Left colon (tissue), 2 donors: ENCODE data around the gene TOGARAM2. TPM values are rescaled to one million over a fixed set of nuclear protein-coding genes. Genes with fewer than 3 reads are reported as not detected.

Experiments
- ATAC-seq: fragments of 200-7000 bp; cut with Tn5 transposase; one replicate; pipeline ENCODE4 v1.9.1; 2020; ENCODE audit warnings: mild to moderate bottlenecking, moderate library complexity
- DNase-seq, 2 donors: peaks; one replicate each; pipeline ENCODE4 v3.0.0-alpha.2; 2020
- intact Hi-C, 2 donors: fragments of 100-400 bp; cut with DNase I in 1 of 2; cut with micrococcal nuclease in 1 of 2; formaldehyde crosslinking; loops; one replicate each; pipeline versions ENCODE4 v1.11.2 to v1.14.0; 2022; cut with DNase I, micrococcal nuclease
- total RNA-seq, 2 donors: library from RNA; stranded (reverse); fragmentation: NEBNext Ultra II Directional; extraction: Animal tissue kit (Norgen Biotek cat#: 25700); gene quantifications; one replicate each; pipeline ENCODE4 v1.2.1, GENCODE V29; 2021
- donor health status: DM: no; HTN: no; CAD: no.
- donor health status: DM: yes; HTN: yes; CAD: no.

The TOGARAM2 gene
- total RNA-seq, 2 donors from 2014 or later, result 0.17 to 0.64 TPM

DNA sequence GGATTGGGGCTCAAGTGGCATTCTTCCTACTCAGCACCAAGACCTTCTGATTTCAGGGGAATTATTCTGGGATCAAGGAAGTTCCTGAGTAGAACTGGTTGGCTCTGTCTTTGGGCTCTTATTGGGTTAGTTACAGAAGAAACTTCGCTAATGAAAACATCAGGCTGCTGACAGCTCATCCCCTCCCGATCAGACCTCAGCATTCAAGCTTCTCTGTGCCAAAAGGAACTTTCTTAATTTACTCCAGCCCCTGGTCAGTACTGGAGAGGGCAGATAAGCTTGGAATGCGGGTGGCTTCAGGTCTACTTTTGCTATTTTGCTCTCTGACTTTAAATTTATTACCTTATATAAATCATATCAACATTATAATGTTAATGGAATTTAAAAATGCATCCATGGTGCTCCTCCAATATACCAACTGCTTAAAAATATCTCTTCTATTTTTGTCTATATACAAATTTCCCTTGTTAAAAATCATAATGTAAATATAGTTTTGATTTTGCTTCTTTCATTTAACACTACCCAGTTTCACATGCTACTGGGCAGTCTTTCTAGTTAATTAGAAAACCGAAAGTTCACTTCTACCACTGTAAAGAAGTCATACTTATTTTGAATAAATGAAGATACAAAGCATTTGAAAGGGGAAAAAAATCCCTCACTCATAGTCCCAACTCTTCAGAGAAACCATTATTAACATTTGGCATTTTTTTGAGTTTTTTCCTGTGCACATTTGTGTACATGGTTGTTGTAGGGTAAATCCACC lies 58.8 kb downstream of the TOGARAM2 start:
- DNase-seq, result no peak
- intact Hi-C loops, result no loop called here
- no peak for ATAC-seq

DNA sequence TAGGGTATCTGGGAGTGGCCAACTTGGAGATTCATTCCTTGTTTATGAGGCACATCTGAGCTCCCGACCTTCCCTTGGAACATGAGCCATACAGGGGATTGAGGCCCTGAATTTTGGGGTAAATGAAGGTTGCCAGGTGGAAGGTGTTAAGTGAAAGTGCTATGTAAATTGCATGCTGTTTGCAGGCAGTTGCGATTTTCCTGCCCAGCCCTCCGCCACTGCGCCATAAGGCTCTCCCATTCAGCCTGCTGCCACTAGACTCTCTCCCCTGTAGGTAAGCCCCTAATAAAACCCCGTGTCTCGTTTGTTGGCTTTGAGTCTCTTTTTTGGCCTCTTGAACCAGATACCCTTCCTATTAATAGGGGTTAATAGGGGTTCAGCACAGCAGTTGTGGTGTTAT lies 59.5 kb downstream of the TOGARAM2 start:
- DNase-seq (no peak), ATAC-seq (no peak)
- intact Hi-C loops, result no loop called here

DNA sequence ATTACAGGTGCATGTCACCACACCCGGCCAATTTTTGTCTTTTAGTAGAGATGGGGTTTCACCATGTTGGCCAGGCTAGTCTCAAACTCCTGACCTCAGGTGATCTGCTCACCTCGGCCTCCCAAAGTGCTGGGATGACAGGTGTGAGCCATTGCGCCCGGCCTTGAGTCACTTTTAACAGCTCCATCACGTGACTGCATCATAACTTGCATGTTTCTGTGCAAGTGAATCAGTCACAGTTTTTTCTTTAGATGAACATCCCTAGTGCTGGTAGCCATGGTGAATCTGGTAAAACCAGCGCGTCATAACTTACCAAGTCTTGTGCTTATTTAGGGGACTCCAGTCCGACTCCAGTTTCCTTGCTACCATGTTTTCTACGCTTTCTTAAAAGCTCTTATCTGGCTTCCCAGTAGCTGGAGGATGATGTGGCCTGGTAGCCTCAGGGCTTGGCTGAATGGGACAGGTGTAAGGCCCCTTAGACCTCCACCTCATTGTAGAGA lies 60.1 kb downstream of the TOGARAM2 start:
- no peak for DNase-seq
- ATAC-seq, result no peak
- intact Hi-C loops, result no loop called here

DNA sequence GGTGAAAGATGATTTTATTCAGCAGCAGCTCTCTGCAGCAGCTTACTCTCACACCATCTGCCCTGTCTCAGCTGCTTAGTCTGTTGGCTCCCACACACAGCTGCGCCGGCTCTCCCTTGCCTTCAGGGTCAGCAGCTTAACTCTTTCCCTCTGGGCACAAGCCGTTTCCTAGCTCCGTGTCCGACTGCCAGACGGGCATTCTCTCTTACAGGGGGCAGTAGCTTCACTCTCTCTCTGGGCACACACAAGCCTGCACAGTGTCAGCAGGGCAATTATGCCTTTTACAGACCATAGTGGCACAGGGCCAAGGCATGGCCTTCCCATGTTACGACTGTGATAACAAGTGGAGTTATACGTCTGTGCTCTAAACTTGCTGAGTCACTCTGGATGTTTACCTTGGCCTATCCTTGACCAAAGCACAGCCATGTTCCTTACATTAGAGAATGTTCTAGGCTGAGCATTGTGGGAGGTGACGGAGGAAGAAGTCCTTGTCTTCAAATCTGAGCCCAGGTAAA lies 61.5 kb downstream of the TOGARAM2 start:
- intact Hi-C loops, result no loop called here
- ATAC-seq, result no peak
- no peak for DNase-seq

DNA sequence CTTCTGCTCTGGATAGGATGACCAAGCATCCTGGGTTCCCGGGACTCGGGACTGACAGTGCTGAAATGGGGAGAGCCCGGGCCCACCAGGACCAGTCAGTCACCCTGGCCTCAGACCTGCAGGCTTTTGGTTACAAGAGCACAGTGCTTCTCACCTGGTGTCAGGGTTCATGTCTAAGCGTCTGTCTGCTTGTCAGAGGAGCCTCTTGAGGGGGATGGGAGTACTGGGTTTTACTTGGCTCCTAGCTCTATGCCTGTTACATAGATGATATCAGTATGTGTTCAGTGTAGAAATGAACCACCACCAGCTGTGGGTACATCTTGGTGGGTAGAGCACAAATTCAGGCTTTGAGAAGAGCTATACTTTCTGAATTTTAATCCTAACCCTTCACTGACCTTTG lies 63.4 kb downstream of the TOGARAM2 start:
- intact Hi-C loops, result no loop called here
- DNase-seq (no peak), ATAC-seq (no peak)

DNA sequence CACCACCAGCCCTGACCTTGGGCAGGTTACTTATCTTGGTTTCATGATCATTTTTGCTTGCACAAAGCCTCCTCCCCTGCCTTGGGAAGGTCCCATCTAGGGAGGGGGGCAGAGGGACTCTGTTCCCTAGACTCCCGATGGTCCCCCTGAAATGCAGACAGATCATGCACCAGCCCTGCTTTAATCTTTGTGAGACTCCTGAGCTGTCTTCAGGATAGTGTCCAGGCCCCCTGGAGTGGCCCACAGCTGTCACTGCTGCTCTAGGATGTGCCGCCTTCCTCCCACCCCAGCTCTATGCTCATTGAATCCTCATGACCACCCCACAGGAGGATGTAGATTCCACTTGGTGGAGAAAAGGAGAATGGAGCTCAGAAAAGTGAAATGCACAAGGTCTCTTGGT lies 65.2 kb downstream of the TOGARAM2 start:
- intact Hi-C loops, result no loop called here

DNA sequence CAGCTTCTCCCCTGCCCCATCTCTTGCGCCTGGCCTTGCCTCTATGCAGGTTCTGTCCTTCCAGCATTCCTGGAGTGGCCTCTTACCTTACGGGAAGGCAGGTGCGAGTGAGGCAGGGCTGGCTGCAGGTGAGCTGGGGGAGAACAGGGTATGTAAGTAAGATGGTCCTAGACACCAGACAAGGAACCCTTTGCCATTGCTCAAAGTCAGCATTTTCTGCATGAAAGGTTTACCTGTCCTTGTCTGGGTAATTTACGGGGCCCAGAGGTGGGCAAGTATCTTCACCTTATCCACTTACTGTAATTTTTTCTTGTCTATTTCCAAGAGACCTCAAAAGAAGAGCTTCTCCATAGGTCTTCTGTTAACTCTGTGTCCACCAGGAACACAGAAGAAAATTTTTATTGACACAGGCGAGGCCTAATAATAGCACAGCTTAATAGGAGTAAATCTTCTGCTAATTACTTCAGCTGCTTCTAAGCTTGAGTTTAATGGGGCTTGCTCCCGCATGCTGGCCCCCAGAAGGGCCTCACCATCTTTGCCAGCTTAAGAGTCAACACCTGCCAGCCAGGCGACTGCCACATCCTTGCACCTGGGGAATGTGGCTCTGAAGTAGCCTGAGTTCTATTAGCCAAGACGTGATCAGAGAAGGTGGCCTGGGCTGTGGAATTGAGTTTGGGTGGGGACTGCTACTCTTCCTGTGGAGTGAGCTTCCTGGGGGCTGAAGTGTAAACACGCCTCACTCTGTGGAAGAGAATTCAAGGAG lies 66.2 kb downstream of the TOGARAM2 start:
- DNase-seq, result no peak
- ATAC-seq, result no peak
- intact Hi-C loops, result no loop called here

More for the DNA sequence above, 65.2 kb downstream of the TOGARAM2 start:
- no peak for DNase-seq
- no peak for ATAC-seq

DNA sequence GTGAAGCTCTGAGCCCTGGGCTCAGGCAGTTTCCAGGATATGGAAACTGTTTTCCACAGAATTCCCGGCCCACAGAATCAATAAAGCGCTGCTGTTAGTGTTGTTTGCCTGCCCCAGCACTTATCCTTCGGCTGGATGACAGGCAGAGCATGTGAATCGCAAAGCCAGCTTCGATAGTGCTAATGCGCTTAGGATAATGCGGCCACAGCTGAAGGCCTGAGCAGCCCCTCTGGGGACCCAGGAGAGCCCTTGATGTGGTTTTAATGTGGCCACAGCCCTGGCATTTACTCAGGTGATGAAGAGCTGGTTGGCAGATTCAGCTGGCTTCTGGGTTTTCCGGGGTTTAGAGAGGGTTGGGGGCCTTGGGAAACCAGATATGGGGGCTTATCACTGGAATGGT lies 69.5 kb downstream of the TOGARAM2 start:
- ATAC-seq (no peak), DNase-seq (no peak)
- intact Hi-C loops, result no loop called here

DNA sequence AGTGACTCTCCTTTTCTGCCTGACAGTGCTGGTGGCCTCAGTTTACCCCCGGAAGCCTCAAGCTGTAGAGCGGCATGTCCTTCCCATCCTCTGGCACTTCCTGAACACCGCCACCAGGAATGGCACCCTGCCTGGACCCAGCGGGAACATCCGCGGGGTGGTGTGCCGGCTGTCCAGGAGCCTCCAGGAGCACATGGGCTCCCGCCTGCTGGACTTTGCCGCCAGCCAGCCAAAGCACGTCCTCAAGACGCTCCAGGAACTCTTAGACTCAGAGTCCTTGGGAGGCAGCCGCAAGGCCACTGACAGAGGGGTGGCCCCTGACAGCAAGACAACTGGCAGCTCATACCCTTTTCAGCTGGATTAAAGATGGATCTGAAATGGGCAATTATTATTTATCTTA lies 70.6 kb downstream of the TOGARAM2 start:
- ATAC-seq, result no peak
- intact Hi-C loops, result no loop called here
- no peak for DNase-seq

DNA sequence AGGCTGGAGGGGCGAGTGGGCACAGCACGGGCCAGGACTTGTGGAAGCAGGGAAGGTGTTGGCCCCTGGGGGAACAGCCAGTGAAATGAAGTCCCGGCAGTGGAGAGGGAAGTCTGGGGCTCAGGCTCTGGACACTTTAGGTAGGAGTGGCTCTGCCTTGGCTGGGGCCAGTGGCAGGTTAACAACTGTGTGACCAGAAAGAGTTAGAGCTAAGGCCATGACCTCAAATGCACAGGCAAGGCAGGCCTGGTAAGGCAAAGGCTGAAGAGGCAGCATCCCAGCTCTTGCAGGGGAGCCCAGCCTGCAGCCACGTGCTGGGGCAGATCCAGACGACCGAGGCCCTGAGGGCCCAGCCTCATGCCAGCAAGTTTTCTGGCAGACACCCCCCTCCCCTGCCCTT lies 71.7 kb downstream of the TOGARAM2 start:
- ATAC-seq (no peak), DNase-seq (no peak)
- intact Hi-C loops, result no loop called here

DNA sequence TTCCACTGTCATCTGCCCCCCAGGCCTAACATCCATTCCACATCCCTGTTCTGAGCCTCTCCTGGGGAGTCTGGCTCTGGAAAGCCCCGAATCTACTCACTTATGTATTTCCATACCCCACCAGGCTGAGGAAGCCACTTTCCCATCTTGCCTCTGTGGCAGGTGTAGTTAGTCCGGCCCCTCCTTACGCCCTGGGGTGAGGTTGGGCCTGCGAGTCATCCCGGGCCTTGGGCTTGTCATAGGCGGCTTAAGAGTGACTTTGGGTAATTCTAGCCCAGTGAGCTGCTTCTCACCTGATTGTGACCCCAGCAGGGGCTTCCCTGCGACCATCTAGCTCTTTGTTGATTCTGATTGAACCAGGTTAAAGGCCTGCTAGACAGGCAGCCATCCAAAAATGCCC lies 72.1 kb downstream of the TOGARAM2 start:
- intact Hi-C loops, result no loop called here
- DNase-seq, result no peak
- no peak for ATAC-seq

DNA sequence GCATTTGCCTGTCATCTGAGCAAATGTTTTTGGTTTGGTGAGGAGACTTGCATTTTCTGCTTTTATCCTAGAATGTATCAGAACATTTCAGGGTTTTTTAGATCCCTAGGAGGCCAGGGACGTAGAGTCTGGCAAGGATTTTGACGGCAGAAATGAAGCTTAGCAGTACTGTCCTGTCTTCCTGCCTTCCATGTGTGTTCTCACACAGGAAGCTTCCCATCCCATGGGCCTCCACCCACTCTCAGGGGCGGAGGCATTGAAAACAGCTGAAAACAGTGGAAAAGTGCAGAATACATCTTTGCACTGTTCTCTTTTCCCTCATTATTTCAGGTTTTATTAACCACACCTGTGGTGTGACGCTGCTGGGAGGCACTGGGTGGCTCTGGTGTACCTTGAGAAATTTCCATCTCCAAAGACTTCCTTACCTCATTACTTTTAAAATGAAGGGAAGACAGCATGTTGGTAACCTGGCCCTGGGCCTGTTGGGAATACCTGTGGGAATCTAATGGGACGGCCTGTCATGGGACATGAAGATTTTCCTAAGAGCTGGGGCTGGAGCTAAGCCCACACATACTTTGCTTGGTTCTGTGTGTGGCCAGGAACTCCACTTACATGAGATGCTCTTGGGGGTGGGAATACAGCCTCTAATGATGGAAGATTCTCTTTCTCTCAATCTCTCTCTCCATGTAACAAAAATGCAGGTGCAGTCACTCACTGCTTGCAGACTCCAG lies 72.7 kb downstream of the TOGARAM2 start:
- DNase-seq, result no peak
- intact Hi-C loops, result no loop called here
- ATAC-seq, result no peak

DNA sequence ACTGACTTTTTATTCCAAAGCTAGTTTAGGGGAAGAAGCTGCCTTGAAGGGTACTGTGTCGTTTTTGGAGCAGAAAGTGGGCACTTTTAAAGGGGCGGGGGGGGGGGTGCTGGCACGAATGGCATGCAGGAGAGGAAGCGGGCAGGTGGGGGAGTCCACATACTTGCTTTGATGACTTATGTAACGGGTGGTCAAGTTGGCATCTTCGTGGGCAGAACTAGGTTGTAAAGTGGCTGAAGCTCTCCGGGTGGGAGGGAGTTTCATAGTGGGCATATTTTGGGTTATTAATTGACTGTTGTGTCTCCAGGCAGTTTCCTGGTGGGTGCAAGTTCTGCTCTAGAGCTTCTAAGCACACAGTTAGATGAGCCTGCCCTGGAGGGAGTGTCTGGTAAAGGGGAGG lies 73.3 kb downstream of the TOGARAM2 start:
- DNase-seq (no peak), ATAC-seq (no peak)
- intact Hi-C loops, result no loop called here

DNA sequence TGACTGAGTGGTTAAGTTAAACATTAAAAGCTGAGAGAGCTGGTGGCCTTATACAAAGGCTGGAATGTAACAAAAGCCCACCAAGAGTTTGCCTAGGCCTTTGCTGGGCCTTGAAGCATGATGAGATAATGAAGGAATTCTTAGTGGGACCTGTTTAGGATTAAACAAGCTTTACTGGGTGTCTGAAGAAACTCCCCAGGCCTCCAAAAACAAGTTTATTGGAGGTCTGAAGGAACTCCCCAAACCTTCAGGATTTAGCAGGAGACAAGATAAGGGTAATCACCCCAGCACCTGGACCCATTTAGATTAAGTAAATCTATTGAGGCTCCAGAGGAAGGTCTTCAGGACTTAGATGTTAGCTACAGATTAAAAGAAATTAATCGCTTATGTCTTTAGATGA lies 74.5 kb downstream of the TOGARAM2 start:
- intact Hi-C loops, result no loop called here
- DNase-seq (no peak), ATAC-seq (no peak)

DNA sequence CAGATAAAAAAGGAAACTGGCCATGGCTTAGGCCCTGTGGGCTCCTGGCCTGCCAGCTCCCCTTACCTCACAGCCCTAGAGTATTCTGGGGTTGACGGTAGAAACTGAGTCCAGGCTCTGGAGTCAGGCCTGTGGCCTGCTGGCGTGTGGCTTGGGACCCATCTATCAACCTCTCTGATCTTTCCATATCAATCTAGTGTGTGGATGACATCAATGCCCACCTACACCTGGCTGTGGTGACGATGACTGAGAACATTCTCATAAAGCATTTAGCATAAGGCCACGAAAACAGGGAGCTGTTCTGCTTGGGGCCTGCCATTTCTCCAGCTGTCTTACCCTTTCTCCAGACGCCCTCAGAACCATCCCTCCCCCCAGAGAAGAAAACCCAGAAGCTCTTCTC lies 75.4 kb downstream of the TOGARAM2 start:
- intact Hi-C loops, result no loop called here
- no peak for ATAC-seq
- no peak for DNase-seq

DNA sequence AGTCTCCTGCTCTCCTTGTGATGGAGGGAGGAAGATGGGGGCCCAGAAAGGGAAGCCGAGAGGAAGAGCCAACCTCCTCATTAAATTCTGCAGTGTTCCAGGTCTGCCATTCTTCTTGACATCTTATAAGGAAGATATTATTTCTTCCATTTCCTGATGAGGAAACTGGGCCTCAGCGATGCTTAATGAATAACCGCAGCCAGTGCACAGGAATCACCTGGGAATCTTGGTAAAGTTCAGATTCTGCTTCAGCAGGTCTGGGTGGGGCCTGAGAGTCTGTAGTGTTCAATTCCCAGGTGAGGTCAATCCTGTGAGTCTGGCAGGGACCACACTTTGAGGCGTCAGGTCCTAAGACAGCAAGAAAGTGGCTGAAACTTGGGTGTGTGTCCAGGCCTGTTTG lies 75.9 kb downstream of the TOGARAM2 start:
- ATAC-seq (no peak), DNase-seq (no peak)
- intact Hi-C loops, result no loop called here

DNA sequence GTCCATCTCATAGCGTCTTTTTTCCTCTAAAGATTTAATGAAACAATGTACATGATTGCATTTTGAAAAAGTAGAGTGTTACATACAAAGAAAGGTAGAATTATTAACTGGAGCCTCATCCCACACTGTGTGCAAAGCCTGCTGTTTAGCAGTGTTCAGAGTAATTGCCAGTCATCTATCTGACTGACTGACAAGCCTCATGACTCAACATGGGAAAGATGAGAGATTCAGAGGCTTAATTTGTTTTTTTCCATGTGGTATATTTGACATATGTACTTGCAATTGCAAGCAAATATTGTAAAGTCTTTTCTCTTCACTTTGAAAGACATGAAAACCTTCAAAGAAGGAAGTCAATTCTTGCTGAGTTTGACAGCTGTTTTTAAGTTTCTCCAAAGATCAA lies 78.5 kb downstream of the TOGARAM2 start:
- intact Hi-C loops, result no loop called here
- ATAC-seq (no peak), DNase-seq (no peak)

DNA sequence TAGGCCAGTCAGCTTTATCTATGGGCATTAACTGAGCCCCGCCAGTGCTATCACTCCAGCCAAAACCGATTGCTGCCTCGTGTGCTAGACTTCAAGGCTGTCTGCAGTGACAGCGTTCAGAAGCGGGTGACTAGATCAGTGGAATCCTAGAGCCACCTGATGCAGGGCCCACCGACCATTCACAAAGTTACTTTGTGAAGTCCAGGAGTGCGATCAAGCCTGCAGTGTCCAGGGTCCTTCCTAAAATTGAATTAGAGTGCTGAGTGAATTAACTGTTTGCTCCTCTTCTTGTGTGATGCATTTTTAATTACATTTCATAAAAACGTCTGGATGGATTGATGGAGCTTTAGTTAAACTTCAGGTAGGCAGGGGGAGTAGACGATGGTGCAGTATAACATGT lies 79.3 kb downstream of the TOGARAM2 start:
- intact Hi-C loops, result no loop called here
- no peak for ATAC-seq
- no peak for DNase-seq

DNA sequence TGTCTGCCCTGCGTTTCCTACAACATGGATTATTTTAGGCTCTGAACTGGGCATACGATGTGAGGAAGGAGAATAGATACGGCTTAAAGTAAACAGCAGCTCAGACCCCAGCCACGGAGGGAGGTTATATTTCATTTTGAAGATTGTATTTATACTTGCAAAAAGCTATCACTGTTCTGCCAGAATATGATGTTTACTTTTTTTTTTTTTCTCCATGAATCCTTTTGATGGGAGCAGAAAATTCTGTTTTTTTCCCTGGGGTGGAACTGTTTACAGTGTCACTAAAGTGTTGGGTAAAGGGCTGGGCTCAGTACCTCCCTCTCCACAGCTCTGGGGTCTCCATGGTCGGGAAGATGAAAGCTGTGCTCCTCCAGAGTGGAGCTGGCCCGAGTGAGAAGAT lies 80.1 kb downstream of the TOGARAM2 start:
- intact Hi-C loops, result no loop called here

DNA sequence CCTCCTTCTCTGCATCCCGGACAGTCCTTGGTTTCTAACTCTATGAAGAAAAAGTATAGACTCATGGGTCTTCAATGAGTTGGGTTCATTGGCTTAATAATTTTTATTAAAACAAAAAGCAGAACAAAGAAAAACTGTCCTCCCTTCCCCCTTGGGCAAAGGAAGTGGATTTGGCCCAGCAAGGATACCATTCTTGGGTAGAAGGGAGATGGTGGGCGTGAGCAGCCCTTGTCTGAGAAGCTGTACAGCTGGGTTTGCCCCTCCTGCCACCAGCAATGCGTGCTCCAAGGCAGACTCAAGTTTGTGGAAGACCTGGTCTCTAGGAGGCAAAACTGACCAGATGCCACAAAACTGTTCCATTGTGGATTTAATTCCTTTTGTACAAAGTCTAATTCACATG lies 80.5 kb downstream of the TOGARAM2 start:
- no peak for ATAC-seq
- intact Hi-C loops, result no loop called here
- DNase-seq, result no peak

More for the DNA sequence above, 80.1 kb downstream of the TOGARAM2 start:
- DNase-seq, result no peak
- ATAC-seq, result no peak
